Esophagus squamous epithelium (tissue), 5 donors: ENCODE measurements around the gene GTPBP6. TPM values are rescaled to one million over a fixed set of nuclear protein-coding genes. Genes with fewer than 3 reads are reported as not detected.
"Not testable (repeated sequence)": the region's sequence is repeated elsewhere in the genome, so short reads cannot be mapped to it uniquely, and the experiment has no call there.

ENCODE experiments used
- DNase-seq: peaks from one replicate; lab custom pipeline; 2025; lab: John Stamatoyannopoulos, UW
- H3K27ac ChIP-seq, 4 donors: fragments of 200-600 bp; sonication (generic); one replicate each; pipeline ENCODE4 v1.5.1; 2016 to 2019; ENCODE audit warnings: mild to moderate bottlenecking in 1 of 4
- H3K27me3 ChIP-seq, 4 donors: fragments of 200-600 bp; sonication (generic); 1 replicate in 3 of 4; 2 replicates in 1 of 4; pipeline versions ENCODE4 v1.5.1 to v1.6.0; 2017 to 2021; ENCODE audit warnings: antibody characterized with exemption in 1 of 4
- H3K36me3 ChIP-seq, 3 donors: fragments of 200-600 bp; sonication (generic); one replicate each; pipeline ENCODE4 v1.5.1; 2016 to 2019
- H3K4me1 ChIP-seq, 3 donors: fragments of 200-600 bp; sonication (generic); one replicate each; pipeline ENCODE4 v1.5.1; 2017 to 2019
- H3K4me3 ChIP-seq, 4 donors: fragments of 200-600 bp; sonication (generic); 1 replicate in 3 of 4; 2 replicates in 1 of 4; pipeline ENCODE4 v1.5.1; 2016 to 2019; ENCODE audit warnings: mild to moderate bottlenecking in 2 of 4, moderate library complexity in 1 of 4
- H3K9me3 ChIP-seq, 3 donors: fragments of 200-600 bp; sonication (generic); one replicate each; pipeline ENCODE4 v1.5.1; 2016 to 2019
- POLR2A ChIP-seq, 4 donors: fragments of 450-650 bp; IDR thresholded peaks; one replicate each; pipeline ENCODE4 v1.6.1; 2017; ENCODE audit warnings: antibody characterized with exemption in 4 of 4, mild to moderate bottlenecking in 4 of 4, moderate library complexity in 3 of 4
- WGBS, 2 donors: methylation state at CpG; one replicate each; pipeline ENCODE4 v1.1.5; 2018; 5-methylcytosine and 5-hydroxymethylcytosine counted together
- intact Hi-C: fragments of 100-400 bp; cut with DNase I; formaldehyde crosslinking; loops from one replicate; pipeline ENCODE4 v1.15.0; 2022
- total RNA-seq, 4 donors: library from RNA; depleted of rRNA; stranded (reverse); fragments of >200 nt; gene quantifications; one replicate each; pipeline ENCODE4 v1.1.0, GENCODE V29; 2016
- TF ChIP-seq, protein P1 (sequence below), 6 experiments: fragments of 450-650 bp in 4 of 6; fragments of 200-600 bp in 2 of 6; sonication (generic) in 2 of 6; IDR thresholded peaks; one replicate each; pipeline ENCODE4 v1.5.1; 2016 to 2019; ENCODE audit warnings: antibody characterized with exemption in 6 of 6, mild to moderate bottlenecking in 4 of 6, moderate library complexity in 4 of 6
- donor health status: DM: yes; HTN: yes; CAD: no.

Gene GTPBP6
- total RNA-seq, 4 donors from 2014 or later, result 22.2 to 45.4 (median 28.0) TPM

DNA sequence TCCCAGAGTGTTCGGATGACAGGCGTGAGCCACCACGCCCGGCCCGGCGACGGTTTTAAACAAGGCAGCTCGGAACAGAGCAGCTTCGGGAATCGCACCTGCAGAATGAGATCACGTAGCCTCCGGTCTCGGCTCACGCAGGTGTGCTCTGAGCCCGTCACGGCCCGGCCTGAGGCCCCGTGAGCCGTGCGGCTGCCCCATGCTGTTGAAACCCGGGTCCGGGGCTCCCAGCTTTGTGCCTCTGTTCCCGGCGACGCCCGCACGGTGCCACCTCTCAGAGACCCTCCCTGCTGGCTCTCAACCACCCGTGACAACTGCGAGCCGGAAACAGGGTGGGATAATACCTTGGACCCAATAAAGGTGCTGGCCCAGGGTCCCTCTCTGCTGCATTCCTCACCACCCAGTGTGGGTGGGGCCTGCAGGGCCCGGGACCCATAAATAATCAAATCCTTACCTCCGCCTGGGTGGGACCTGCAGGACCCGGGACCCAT lies 50.8 kb downstream of the GTPBP6 start:
- 87% methylated on average over 7 of the region's 33 CpGs; no CpG with 5 or more reads in 1 of the 2 donors for WGBS, 2 donors
- no peaks in the 10 kb centered on the region for H3K4me1 ChIP-seq
- no peaks in the 10 kb centered on the region for H3K9me3 ChIP-seq
- no peak for DNase-seq
- intact Hi-C loops, result no loop called here
- H3K36me3 ChIP-seq, result no peaks in the 10 kb centered on the region
- no peak for TF ChIP-seq POLR2A (IDR thresholded peaks at IDR 0.05)
- TF ChIP-seq, protein P1, sequence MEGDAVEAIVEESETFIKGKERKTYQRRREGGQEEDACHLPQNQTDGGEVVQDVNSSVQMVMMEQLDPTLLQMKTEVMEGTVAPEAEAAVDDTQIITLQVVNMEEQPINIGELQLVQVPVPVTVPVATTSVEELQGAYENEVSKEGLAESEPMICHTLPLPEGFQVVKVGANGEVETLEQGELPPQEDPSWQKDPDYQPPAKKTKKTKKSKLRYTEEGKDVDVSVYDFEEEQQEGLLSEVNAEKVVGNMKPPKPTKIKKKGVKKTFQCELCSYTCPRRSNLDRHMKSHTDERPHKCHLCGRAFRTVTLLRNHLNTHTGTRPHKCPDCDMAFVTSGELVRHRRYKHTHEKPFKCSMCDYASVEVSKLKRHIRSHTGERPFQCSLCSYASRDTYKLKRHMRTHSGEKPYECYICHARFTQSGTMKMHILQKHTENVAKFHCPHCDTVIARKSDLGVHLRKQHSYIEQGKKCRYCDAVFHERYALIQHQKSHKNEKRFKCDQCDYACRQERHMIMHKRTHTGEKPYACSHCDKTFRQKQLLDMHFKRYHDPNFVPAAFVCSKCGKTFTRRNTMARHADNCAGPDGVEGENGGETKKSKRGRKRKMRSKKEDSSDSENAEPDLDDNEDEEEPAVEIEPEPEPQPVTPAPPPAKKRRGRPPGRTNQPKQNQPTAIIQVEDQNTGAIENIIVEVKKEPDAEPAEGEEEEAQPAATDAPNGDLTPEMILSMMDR (IDR thresholded peaks at IDR 0.05), result no peak
- H3K27me3 ChIP-seq, result no peaks in the 10 kb centered on the region
- H3K4me3 ChIP-seq, result no peak overlapping the region
- H3K27ac ChIP-seq, result no peak overlapping the region

DNA sequence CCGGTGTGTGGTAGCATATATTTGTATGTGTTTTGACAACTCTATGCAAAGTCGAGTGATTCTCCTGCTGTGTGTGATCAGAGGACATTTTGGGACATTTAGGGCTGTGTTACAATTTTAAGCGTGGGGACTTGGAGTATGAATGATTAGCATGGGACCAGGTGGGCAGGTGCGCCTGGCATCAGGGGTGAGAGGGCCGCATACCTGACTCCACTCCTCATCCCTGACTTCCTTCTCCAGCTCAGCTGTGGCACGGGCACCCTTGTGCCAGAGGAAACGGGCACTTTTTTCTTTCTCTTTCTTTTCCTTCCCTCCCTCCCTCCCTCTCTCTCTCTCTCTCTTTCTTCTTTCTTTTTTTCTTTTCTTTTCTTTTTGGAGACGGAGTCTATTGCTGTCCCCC lies 53.1 kb downstream of the GTPBP6 start:
- H3K4me3 ChIP-seq, result no peak overlapping the region
- no peaks in the 10 kb centered on the region for H3K9me3 ChIP-seq
- H3K4me1 ChIP-seq, result peaks cover 0 to 13% (median 0%) of the 10 kb centered on the region in 3 donors
- intact Hi-C loops, result no loop called here
- no peaks in the 10 kb centered on the region for H3K36me3 ChIP-seq
- WGBS, 2 donors, result 75 to 80% methylated on average over 7 to 8 of the region's 8 CpGs
- TF ChIP-seq POLR2A (IDR thresholded peaks at IDR 0.05), result no peak
- DNase-seq, result no peak
- H3K27ac ChIP-seq, result no peak overlapping the region
- H3K27me3 ChIP-seq, result no peaks in the 10 kb centered on the region

DNA sequence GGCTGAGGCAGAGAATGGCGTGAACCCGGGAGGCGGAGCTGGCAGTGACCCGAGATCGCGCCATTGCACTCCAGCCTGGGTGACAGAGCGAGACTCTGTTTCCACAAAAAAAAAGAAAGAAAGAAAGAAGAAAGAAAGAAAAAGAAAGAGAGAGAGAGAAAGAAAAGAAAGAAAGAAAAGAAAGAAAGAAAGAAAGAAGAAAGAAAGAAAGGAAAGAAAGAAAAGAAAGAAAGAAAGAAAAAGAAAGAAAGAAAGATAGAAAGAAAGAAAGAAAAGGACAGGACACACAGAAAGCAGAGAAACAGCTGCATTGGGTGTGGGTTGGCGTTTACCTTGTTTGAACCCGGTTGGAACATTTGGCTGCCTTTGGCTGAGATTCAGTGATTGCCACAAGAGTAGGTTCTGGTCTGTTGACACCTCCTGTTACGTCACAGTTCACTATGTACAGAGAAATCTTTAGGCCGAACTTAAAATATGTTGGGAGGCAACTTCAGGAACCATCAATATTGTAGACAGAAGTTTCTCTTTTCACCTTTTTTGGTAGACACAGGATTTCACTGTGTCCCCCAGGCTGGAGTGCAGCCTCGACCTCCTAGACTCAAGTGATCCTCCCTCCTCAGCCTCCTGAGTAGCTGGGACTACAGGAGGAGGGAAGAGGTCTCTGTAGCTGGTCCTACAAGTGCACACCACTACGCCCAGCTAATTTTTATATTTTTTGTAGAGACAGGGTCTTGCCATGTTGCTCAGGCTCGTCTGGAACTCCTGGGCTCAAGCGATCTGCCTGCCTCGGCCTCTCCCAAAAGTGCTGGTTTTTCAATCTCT lies 53.8 kb downstream of the GTPBP6 start:
- TF ChIP-seq, protein P1 (IDR thresholded peaks at IDR 0.05), result no peak
- no peak for TF ChIP-seq POLR2A (IDR thresholded peaks at IDR 0.05)
- H3K9me3 ChIP-seq, result no peaks in the 10 kb centered on the region
- no peak overlapping the region for H3K4me3 ChIP-seq
- DNase-seq, result no peak
- intact Hi-C loops, result no loop called here
- no peaks in the 10 kb centered on the region for H3K27me3 ChIP-seq
- H3K27ac ChIP-seq, result no peak overlapping the region
- H3K4me1 ChIP-seq, result peaks cover 0 to 13% (median 0%) of the 10 kb centered on the region in 3 donors
- 76 to 82% methylated on average over 15 to 16 of the region's 16 CpGs for WGBS, 2 donors
- H3K36me3 ChIP-seq, result no peaks in the 10 kb centered on the region

DNA sequence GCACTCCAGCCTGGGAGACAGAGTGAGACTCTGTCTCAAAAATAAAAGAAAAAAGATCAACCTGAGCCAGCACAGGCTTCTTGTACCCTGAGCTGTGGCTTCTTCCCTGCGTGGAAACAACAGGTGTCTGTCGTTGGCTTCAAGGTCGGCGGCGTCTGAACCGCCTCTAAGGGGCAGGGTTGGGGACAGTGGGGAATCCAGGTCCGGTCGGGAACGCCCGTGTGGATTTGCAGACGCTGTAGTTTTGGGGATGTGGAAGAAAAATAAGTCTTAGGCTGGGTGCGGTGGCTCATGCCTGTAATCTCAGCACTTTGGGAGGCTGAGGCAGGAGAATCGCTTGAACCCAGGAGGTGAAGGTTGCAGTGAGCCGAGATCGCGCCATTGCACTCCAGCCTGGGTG lies 54.6 kb downstream of the GTPBP6 start:
- H3K27ac ChIP-seq, H3K36me3 ChIP-seq, H3K27me3 ChIP-seq, DNase-seq, intact Hi-C loops, H3K9me3 ChIP-seq, H3K4me3 ChIP-seq: not testable (repeated sequence)
- WGBS, 2 donors, result 83 to 86% methylated on average over 16 of the region's 16 CpGs
- peaks cover 0 to 13% (median 0%) of the 10 kb centered on the region in 3 donors for H3K4me1 ChIP-seq

DNA sequence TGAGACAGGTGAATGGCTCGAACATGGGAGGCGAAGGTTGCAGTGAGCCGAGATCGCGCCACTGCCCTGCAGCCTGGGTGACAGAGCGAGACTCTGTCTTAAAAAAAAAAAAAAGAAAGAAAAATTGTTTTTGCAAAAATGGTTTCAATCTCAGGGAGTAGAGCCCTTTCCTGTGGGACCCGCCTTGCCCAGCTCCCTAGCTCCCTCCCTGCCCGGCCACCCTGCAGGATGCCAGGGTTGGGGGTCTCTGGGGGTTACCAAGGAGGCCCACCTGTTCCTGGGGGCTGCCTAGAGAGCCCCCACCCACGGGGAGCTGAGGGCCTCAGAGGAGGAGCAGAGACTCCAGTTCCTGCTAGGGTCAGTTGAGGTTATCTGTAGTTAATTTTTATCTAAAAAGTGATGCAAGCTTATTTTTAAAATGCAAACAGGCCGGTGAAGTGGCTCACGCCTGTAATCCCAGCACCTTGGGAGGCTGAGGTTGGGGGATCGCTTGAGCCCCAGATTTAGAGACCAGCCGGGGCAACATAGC lies 56.2 kb downstream of the GTPBP6 start:
- no peak for DNase-seq
- Histone ChIP-seq H3K4me1 (peaks cover 0 to 13% (median 0%) of the 10 kb centered on the region in 3 donors), H3K27me3 (peaks cover 0 to 11% (median 0%) of the 10 kb centered on the region in 4 donors), H3K9me3 (no peaks in the 10 kb centered on the region), H3K36me3 (no peaks in the 10 kb centered on the region), H3K4me3 (no peak overlapping the region), H3K27ac (no peak overlapping the region)
- intact Hi-C loops, result no loop called here
- TF ChIP-seq, protein P1 (IDR thresholded peaks at IDR 0.05), result no peak
- no peak for TF ChIP-seq POLR2A (IDR thresholded peaks at IDR 0.05)
- 70 to 73% methylated on average over 13 of the region's 13 CpGs for WGBS, 2 donors

DNA sequence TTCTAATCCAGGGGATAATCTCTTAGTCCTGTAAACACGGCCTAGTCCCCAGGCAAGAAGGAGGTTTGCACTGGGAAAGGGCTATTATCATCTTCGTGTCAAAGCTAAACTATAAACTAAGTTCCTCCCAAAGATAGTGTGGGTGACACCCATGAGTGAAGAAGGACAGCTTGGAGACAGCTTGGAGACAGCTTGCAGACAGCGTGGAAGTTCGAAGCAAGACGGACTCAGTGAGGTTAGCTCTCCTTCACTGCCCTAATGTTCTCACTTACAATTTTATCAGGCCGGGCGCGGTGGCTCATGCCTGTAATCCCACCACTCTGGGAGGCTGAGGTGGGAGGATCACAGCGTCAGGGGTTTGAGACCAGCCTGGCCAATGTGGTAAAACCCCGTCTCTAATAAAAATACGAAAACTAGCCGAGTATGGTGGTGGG lies 56.7 kb downstream of the GTPBP6 start:
- no peaks in the 10 kb centered on the region for H3K9me3 ChIP-seq
- H3K36me3 ChIP-seq, result no peaks in the 10 kb centered on the region
- H3K27ac ChIP-seq, result no peak overlapping the region
- TF ChIP-seq, protein P1 (IDR thresholded peaks at IDR 0.05), result no peak
- no peak for TF ChIP-seq POLR2A (IDR thresholded peaks at IDR 0.05)
- no peak for DNase-seq
- WGBS, 2 donors, result 61 to 73% methylated on average over 3 to 12 of the region's 12 CpGs
- intact Hi-C loops, result no loop called here
- peaks cover 0 to 12% (median 0%) of the 10 kb centered on the region in 4 donors for H3K27me3 ChIP-seq
- no peak overlapping the region for H3K4me3 ChIP-seq
- H3K4me1 ChIP-seq, result peaks cover 0 to 13% (median 0%) of the 10 kb centered on the region in 3 donors
